ENCODE data around the gene CCR4.
"Not testable (repeated sequence)": the region's sequence is repeated elsewhere in the genome, so short reads cannot be mapped to it uniquely, and the experiment has no call there.

CCR4 gene

DNA sequence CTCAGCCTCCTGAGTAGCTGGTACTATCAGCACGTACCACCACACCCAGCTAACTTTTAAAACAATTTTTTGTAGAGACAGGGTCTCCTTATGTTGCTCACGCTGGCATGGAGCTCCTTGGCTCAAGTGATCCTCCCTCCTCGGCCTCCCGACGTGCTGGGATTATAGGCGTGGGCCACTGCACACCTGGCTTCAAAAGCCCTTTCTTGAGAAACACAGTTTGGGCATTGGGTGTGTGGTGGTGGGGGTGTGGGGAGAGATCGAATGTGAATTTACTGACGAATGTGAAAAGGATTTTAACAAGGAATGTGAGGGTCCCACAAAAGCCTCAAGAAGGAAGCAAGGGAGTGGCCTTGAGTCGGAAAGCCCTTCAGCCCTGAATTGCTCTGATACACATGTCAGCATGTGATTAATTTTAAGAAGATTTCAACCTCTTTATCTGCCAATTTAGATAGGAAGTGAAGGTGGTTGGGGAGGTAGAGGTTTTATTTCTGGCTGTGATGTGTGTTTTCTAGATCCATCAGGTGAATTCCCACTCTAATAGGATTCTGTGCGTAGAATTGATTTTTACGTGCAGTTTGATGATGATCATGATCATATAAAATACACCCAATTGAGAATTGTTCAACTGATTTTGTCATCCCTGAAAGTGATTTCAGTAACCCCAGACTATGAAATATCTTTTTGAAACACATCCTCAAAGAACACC, 1.1 kb downstream of the CCR4 start:
- DNase-seq (ENCODE audit: low read depth), result no peak

GRCh38 chr3:32954506-32954905, 3.1 kb downstream of the CCR4 start:
- DNase-seq (ENCODE audit: low read depth), result no peak

DNA sequence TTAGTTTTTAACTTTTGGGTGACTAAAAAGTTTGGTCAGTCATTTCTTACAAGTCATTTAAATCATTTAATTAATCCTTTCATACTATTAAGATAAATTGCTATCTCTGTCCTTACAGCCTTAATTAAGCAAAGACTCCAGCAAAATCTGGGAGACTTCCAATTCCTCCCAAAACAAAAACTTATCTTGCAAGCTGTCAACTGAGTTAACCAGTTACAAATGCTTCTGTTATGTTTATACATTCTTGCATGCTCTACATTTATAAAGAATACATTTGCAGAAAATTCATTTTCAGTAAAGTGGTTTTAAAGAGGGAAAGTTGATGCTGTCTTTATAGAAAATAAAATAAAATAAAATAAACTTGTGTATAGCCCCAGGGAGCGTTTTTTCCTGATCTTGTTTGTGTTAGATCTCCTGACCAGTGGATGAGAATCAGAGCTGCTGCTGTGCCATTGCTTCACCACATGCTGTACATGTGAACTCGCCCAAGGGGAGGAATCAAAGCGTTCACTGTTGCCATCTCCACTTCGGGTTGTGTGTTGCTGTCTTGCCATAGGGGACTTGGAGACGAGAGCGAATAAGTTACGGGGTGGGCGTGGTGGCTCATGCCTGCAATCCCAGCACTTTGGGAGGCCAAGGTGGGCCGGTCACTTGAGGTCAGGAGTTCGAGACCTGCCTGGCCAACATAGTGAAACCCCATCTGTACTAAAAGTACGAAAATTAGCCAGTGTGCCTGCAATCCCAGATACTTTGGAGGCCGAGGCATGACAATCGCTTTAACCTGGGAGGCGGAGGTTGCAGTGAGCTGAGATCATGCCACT, 5.5 kb downstream of the CCR4 start:
- DNase-seq (ENCODE audit: low read depth), result no peak

- no peak for DNase-seq (ENCODE audit: low read depth)
These were observed 7.1 kb downstream of the CCR4 start for GRCh38 chr3:32958509-32958908.

GRCh38 chr3:32959371-32959770, 7.9 kb downstream of the CCR4 start:
- DNase-seq (ENCODE audit: low read depth), result no peak

DNA sequence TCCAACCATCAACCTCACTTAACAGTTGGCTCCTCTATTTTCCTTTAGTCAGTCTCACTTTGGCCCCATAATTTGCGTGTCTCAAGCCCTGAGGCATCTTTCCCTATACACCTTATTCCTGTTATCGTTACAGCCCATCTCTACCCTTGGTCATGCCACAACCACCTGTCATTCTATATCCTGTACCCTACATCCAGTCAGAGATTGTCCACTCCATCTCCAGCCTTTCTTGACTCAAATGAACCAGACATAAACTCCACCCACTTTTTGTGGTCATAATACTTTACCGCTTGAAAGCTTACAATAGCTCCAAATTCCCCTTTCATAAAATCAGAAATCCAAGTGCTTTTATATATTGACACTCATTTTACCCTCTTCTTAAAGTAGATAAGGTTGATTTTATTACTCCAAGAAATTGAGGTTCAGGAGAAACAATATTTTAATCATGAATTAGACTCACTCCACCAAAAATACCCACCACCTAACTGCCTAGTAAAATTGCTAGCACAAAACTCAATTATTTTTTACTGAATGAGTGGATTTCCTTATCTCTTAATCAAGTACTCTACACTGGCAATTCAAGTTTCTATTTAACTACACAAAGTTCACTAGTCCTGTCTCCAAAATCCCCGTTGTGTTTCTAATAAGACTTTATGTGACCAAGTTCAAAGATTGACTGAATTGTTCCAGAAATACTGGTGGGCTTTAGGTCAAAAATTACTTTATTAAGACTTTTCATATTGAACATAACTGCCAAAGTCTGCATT, 9.1 kb downstream of the CCR4 start:
- DNase-seq (ENCODE audit: low read depth), result no peak

GRCh38 chr3:32961189-32961715, 9.8 kb downstream of the CCR4 start:
- DNase-seq (ENCODE audit: low read depth), result no peak

DNA sequence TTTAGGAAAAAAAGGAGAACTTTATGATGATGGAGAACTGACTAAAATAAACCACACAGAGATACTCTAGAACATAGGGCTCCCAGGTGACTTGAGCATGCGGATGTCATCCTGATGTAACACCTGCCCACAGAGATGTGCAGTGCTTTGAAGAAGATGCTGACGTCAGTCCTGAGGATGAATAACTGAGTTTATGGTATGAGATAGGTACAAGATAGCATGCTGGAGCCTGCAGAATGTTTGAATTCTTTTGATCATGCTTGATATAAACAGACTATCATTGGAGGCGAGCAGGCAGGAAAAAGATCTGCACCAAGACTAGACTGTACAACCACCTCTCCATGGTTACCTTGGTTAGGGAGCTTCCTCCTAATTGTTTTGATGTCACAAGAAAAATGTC, 12.4 kb downstream of the CCR4 start:
- no peak for DNase-seq (ENCODE audit: low read depth)

GRCh38 chr3:32964781-32965180, 13.3 kb downstream of the CCR4 start:
- not testable (repeated sequence) for DNase-seq (ENCODE audit: low read depth)

DNA sequence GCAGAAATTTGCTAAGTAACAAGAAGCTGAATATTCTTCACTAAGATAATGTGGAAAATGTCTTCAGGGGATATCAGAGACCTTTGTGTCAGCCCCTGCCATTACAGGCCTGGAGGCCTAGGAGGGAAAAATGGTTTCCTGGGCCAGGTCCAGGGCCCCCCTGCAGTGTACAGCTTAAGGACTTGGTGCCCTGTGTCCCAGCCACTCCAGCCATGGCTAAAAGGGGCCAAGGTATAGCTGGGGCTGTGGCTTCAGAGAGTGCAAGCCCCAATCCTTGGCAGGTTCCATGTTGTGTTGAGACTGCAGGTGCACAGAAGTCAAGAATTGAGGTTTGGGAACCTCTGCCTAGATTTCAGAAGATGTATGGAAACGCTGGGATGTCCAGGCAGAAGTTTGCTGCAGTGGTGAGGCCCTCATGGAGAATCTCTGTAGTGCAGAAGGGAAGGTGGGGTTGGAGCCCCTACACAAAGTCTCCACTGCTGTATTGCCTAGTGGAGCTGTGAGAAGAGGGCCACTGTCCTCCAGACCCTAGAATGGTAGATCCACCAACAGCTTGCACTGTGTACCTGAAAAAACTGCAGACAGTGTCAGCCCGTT, 14.3 kb downstream of the CCR4 start:
- DNase-seq (ENCODE audit: low read depth), result not testable (repeated sequence)

DNA sequence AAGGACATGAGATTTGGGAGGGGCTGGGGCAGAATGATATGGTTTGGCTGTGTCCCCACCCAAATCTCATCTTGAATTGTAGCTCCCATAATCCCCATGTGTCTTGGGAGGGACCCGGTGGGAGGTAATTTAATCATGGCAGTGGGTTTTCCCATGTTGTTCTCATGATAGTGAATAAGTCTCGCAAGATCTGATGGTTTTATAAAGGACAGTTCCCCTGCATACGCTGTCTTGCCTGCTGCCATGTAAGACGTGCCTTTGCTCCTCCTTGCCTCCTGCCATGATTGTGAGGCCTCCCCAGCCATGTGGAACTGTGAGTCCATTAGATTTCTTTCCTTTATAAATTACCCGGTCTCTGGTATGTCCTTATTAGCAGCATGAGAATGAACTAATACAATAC, 15.2 kb downstream of the CCR4 start:
- DNase-seq (ENCODE audit: low read depth), result not testable (repeated sequence)

- no peak for DNase-seq (ENCODE audit: low read depth)
These were observed 16.9 kb downstream of the CCR4 start for GRCh38 chr3:32968166-32968919.

DNA sequence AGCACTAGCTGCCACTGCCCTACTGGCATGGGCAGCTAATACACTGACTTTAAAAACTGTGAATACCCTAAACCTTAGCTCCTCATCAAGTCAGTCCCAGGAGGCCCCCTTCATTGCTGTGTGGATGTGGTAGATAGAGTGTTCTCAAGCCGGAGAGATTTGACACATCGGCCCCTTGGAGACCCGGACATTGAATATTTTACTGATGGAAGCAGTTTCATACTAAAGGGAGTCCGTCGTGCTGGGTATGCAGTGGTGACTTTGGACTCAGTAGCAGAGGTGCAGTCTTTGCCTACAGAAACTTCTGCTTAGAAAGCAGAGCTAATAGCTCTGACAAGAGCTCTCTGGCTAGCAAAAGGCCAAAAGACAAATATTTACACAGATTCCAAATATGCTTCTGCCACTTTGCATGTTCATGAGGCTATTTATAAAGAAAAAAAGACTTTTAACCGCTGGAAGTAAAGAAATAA, 17.5 kb downstream of the CCR4 start:
- DNase-seq (ENCODE audit: low read depth), result no peak

DNA sequence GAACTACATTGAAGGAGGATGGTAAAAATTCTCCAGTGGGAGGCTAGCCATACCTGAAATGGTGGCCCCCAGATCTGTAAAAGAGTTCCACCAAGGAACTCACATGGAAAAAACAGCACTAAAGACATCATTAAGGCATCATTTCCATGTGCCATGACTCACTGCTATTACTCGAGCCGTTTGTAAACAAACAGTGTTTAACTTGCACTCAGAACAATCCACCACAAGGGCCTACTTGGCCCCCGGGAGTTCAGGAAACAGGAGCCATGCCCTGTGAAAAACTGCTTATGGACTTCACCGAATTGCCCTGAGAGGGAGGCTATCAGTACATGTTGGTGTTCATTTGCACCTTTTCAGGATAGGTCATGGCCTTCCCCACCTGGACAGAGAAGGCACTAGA, 18.2 kb downstream of the CCR4 start:
- no peak for DNase-seq (ENCODE audit: low read depth)

DNA sequence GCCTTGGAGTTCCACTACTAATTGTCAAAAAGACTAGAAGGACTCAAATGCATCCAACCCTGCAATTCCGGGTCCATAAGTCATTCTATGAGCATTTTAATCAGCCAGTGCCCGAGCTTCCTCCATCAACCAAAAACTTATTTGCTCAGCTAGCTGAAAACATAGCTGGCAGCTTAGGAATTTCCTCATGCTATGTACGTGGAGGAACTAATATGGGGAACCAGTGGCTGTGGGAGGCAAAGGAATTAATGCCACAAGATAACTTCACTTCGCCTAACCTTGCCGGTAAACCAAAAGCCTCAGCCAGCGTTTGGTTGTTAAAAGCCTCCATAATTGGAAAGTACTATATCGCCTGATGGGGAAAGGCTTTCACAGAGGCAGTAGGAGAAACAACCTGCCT, 19.8 kb downstream of the CCR4 start:
- DNase-seq (ENCODE audit: low read depth), result not testable (repeated sequence)

GRCh38 chr3:32972482-32973146, 21.2 kb downstream of the CCR4 start:
- no peak for DNase-seq (ENCODE audit: low read depth)

DNA sequence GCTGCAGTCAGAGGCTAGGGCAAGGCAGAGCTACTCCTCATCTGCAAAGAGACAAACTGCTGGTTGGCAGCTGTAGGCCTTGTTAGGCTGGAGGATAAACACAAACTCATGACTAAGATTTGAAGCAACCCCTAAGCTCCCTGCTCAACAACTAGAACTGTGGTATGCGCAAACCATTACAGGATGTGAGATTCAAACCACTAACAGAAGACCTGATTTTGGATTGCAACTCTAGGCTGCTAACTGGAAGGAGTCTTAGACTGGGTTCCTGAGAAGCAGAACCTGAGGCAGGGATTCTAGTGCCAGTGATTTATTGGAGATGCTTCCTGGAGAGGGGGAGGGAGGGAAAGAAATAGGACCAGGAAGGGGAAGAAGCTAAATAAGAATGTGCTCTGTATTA, 22.5 kb downstream of the CCR4 start:
- DNase-seq (ENCODE audit: low read depth), result no peak

DNA sequence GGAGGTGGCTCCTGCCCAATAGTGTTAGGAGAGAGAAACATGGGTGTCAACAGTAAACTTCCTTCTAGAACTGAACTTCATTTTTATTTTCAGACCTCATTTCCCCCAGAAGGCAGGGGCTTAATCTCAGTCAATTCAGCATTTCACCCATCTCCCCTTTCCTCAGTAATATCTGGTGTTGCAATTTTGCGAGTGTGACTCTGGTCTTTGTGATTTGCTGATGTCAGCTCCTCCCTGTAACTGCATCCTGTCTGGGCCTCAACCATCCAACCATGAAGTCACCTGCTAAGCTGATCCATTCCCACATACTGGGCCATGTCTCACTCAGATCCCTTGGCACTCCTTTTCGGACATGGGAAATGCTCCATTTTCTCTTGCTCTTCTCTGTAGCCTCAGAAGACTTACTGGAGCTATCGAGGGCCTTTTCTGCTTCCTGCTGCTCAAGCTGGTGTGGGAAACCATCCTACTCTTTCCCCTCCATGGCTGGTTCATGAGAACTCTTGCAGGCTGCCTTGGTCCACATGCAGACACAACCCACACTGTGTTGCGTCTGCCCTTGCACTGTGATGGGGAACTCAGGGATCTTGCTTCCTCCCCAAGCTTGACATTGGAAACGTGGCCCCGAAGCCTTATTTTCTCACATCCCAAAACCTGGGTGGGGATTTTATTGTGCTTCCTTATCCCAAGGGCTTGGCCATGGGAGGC, 24.6 kb downstream of the CCR4 start:
- no peak for DNase-seq (ENCODE audit: low read depth)

DNA sequence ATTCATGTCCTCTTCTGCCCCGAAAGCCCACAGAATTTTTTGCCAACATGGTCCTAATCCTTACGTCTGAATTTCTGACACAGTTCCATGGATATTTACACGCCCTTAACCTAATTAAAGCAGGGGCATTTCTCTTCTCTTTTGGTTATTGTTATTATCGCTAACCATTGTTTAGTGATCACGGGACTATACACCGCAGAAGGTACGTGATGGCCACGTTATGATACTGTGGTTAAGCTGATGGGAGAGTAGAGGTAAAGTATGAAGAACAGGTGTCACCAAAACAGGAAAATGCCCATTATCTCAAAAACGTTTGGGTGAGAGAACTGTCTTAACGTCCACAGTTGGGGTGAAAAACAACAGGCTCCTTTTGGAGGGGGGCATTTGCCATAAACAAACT, 26.4 kb downstream of the CCR4 start:
- no peak for DNase-seq (ENCODE audit: low read depth)

GRCh38 chr3:32978331-32978730, 26.9 kb downstream of the CCR4 start:
- no peak for DNase-seq (ENCODE audit: low read depth)

Data from stimulated activated CD8-positive, alpha-beta memory T cell treated with anti-CD3 and anti-CD28 coated beads, Interleukin-12 subunit alpha, Interleukin-12 subunit beta, amount 100 ng/mL, for 4 hours (primary cell).